NOMO-1 (cell line): ENCODE data around the gene MRPL27.
"Not testable (repeated sequence)": the region's sequence is repeated elsewhere in the genome, so short reads cannot be mapped to it uniquely, and the experiment has no call there.

Source experiments
- DNase-seq, 2 experiments: peaks; one replicate each; lab custom pipeline; 2025; ENCODE audit not compliant: unreplicated experiment in 2 of 2; lab: John Stamatoyannopoulos, UW

MRPL27 gene

DNA sequence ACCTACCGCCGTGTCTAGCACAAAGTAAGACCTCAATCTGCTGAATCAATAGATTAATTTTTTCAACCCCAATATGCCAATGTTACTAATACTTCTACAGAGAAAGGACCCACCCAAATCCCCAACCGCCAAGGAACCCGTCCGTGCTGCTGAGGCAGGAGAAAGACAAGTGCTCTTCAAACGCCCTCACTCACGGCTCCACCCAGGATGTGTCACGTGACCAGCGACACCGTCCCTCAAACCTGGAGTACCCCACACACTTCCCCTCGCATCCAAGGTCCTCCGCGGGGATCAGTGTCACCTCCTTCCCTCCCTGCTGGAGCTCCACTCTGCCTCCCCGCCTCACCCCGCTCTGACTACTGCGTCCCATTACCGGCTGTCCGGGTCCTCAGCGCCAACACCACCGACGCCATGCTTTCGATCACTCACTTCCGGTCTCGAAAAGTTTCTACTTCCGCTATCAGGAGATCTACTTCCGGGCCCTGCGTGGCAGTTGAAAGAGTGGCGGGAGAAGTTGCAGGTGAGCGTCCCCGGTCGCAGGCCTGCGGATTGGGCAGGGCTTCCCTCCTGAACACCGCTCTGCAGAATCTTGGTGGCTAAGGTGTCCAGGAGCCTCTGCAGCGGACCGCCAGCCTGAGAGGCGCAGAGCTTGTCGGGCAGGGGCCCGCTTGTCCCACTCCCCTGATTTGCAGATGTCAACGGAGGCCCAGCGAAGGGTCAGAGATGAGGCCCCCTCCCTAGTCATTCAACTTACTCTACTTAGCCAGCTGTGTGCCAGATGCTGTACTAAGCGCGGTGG, at the start of gene MRPL27, which contains the start of gene EME1:
MRPL27 (minus strand) TSS at position 427 of the 799 bp plus-strand sequence; CDS start at position 413, 14 bp downstream.
EME1 (plus strand) TSS at position 472 of the 799 bp plus-strand sequence. CDS start 1,980 bp downstream, outside the sequence.
- DNase-seq, result peak; percentile 89 to 94

DNA sequence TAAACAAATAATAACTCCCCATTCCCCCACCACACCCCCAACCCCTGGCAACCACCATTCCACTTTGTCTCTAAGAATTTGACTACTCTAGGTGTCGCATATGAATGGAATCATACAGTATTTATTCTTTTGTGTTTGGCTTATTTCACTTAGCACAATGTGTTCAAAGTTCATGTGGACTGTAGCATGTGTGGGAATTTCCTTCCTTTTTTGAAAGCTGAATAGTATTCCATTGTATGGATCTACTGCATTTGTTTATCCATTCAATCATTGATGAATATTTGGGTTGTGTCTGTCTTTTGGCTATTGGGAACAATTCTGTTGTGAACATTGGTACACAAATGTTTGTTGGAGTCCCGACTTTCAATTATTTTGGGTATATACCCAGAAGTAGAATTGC, 49.8 kb upstream of the MRPL27 start:
- DNase-seq, result no peak

DNA sequence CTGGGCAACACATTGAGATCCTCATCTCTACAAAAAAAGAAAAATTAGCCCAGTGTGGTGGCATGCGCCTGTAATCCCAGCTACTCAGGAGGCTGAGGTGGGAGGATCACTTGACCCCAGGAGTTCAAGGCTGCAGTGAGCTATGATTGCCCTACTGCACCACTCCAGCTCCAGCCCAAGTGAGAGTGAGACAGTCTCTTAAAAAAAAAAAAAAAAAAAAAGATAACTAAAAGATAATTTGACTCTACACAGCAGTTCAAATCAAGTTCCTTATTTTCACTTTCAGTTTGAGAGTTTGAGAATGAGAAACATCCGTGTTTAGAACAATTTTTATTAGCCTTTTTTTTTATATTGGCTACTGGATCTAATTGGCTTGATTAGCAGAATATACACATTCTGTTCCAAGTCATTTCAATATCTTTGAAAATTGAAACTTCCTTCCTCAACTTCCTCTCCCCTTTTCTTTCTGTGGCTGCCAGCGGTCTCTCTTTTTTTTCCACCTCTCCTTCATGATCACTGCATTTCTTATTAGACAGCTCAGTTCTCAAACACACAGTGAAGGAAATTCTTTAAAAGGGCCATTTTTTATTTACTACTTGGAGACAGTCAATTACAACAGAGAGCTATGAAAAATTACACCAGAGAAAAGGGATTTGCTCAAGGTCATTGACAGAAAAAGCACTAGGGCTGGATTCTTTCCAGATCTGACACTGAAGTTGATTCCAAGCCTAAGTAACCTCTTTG, 48.5 kb upstream of the MRPL27 start:
- peak; percentile 4 to 70 for DNase-seq

DNA sequence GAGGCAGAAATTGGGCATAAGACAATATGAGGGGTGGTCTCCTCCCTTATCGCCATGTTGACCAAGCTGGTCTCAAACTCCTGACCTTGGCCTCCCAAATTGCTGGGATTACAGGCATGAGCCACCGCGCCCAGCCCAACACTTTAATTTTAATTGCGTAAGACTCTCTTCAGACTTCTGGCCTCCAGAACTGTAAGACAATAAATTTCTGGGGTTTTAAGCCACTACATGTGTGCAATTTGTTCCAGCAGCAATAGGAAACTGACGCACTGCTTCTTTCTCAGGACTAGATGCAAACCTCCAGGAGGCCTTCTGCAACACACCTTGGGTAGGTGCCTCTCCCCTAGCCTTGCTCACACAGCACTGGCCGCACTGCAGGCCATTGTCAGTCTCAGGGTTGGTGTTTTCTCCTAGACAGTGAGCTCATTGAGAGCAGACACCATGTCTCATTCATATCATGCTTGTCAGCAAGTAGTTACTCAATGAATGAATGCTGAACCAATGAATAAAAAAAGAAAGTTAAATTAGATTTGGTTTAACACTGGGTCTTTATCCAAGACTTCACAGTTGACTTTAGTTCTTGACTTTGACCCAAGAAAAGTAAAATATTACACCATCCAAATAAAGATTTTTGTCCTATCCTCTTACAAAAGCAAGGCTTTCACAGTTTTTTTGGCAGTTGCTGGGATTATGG, 47.6 kb upstream of the MRPL27 start:
- DNase-seq, result peak; percentile 50 to 77

DNA sequence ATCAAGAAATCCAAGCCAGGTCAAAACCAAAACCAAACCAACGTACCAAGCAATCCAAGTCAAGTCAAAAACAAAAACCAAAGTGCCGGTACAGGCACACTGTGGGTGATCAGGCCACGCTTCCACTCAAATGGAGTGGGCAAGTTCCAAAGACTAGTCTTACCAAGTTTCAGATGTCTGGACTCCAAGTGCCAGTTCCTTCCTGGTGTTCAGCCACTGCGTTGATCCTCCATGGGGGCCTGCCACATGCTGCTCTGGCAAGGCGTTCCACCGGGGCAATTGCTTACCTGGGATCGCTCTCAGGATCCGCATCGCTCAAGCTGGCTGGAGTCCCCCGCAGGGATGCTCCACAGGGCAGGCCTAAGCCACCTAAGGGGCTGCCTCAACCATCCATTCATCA, 46.6 kb upstream of the MRPL27 start:
- DNase-seq, result not testable (repeated sequence)

DNA sequence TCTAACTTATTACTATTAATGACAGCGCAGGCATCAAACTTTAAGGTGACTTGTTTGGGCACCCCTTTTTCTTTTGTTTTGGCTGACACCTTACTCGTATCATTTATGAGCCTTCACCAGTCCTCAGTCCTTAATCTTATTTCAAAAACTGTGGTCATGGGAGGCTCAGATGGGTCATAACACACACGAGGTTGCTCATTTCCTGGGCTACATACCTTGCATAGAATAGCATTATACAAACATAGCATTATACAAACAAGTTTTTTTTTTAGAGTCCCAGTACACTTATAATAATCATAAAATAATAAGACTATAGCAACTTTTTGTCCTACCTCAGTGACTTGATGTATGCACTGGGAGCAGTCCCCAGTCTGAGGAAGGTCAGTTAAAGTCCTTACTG, 41.8 kb upstream of the MRPL27 start:
- no peak for DNase-seq

DNA sequence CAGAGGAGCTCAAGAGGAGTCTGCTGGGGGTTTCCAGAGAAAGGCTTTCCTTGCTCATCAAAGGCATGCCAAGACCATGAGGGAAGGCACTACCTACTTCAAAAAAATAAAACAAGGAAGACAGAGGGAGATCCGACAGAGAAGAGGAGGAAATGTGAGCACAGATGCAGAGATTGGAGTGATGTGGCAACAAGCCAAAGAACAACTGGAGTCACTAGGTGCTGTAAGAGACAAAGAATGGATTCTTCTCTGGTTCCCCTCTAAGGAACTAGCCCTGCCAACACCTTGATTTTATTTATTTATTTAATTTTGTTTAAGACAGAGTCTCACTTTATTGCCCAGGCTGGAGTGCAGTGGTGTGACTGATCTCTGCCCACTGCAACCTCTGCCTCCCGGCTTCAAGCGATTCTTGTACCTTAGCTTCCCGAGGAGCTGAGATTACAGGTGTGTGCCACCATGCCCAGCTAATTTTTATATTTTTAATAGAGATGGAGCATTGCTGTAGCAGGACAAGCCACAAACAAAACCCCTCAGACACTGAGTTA, 39.3 kb upstream of the MRPL27 start:
- no peak for DNase-seq

DNA sequence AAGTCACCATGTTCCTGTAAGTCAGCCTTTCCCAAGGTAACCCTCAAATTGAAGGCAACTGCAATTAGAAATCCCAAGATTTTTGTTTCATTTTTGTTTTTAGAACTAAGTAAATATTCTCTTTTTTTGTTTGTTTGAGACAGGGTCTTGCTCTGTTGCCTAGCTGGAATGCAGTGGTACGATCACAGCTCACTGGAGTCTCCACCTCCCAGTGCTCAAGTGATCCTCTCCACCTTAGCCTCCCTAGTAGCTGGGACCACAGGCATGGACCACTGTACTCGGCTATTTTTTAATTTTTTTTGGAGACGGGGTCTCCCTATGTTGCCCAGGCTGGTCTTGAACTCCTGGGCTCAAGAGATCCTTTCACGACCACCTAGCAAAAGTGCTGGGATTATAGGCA, 34.9 kb upstream of the MRPL27 start:
- no peak for DNase-seq

DNA sequence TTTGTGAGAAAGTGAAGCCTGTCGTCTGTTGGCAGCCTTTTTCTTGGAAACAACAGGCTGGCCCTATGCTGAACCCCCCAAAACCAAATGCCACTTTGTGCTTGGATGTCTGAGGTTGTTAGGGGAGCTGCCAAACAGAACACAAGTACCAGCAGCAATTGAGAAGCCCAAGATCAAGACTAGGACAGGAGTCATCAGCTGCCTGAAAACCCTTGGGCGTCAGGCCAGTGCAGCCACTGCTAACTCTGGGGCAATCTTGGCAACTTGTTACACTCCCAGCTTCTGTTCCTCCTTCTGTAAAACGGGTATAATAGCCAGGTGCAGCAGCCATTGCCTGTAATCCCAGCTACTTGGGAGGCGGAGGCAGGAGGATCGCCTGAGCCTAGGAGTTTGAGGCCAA, 33.6 kb upstream of the MRPL27 start:
- no peak for DNase-seq

DNA sequence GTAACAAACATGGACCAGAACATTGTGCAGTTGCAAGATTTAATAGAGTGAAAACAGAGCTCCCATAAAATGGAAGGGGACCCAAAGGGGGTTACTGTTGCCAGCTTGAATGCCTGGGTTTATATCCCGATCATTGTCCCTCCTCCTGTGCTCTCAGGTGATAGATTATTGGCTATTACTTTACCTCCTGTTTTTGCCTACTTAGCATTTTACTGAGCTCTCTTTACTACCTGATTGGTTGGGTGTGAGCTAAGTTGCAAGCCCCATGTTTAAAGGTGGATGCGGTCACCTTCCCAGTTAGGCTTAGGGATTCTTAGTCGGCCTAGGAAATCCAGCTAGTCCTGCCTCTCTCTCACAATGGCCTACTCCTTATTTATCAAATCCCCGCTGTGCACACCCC, 32.4 kb upstream of the MRPL27 start:
- not testable (repeated sequence) for DNase-seq

DNA sequence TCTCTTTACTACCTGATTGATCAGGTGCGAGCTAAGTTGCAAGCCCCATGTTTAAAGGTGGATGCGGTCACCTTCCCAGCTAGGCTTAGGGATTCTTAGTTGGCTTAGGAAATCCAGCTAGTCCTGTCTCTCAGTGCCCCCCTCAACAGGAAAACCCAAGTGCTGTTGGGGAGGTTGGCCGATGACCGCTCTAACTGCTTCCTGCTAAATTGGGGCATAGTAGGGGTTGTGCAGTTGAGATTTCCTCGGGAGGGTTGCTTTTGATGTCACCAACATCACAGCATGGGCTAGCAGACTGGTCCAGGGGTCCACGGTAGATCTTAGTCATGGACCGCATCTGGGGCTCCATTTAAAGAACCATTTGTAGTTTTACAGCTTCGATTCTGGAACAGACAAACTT, 26.6 kb upstream of the MRPL27 start:
- DNase-seq, result not testable (repeated sequence)

DNA sequence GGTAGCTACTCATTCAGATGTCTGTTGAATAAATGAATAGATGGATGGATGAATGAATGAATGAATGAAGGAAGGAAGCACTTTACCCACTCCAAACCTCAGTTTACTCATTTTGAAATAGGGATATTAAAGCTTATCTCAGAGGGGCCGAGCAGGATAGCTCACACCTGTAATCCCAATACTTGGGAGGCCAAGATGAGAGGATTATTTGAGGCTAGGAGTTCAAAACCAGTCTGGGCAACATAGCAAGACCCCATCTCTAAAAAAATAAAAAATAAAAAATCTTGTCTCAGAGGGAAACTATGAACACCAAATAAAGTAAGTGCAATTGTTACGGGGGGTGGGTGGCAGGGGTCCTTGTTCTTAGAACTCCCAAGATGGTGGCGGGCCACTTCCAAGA, 25.7 kb upstream of the MRPL27 start:
- not testable (repeated sequence) for DNase-seq

DNA sequence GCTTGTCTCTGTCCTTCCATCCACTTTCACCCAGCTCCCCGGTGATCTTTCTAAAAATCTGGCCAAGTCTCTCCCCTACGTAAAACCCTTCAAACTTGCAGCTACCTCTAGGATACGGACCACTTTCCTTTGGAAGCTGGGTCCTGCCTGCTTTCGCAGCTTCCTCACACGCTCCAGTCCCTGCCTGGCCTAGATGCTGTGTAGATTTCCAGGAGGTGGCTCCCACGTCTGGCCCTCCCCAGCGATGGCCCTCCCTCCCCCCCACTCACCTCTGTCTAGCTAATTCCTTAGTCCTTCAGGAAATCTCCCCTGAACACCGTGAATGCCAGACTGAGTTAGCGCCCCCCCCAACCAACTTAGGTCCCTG, 24.9 kb upstream of the MRPL27 start:
- DNase-seq, result no peak

DNA sequence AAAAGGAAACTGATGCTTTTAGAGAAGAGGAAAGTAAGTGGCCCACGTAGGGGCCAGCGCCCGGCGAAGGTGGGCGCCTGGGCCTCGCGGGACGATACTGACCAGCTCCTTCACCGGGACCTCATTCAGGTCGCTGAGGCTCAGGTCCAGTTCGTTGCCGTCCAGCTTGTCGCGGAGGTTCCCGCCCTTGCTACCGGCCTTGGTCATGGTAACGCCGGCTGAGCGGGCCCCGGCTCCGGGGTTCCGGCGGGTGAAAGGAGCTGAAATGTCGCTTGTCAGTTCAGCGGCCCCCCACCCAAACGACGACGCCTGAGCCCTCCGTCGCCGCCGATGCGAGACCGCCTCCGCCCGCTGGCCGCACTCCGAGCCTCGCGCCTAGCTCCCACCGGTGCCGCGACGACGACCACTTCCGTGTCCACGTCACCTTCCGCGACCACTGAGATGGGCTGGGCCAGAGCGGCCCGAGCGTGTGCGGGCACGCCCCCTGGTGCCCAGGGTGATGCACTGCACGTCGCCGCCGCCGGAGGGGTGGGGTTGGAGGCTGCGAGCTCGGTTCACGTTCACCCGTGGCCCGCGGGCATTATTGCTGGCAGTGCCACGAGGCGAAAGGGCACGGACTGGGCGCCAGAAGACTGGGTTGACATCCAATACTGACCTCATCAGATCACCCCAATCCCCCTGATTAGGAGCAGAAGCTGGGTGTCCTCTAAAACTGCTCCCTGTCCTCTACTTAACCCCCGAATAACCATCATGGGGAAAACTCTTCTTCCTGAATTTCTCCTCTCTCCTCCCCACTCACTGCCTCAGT, 24.3 kb upstream of the MRPL27 start, which contains the start of gene LRRC59:
LRRC59 (minus strand) TSS at position 413 of the 808 bp plus-strand sequence; CDS start at position 207, 206 bp downstream.
- peak; percentile 75 to 85 for DNase-seq

DNA sequence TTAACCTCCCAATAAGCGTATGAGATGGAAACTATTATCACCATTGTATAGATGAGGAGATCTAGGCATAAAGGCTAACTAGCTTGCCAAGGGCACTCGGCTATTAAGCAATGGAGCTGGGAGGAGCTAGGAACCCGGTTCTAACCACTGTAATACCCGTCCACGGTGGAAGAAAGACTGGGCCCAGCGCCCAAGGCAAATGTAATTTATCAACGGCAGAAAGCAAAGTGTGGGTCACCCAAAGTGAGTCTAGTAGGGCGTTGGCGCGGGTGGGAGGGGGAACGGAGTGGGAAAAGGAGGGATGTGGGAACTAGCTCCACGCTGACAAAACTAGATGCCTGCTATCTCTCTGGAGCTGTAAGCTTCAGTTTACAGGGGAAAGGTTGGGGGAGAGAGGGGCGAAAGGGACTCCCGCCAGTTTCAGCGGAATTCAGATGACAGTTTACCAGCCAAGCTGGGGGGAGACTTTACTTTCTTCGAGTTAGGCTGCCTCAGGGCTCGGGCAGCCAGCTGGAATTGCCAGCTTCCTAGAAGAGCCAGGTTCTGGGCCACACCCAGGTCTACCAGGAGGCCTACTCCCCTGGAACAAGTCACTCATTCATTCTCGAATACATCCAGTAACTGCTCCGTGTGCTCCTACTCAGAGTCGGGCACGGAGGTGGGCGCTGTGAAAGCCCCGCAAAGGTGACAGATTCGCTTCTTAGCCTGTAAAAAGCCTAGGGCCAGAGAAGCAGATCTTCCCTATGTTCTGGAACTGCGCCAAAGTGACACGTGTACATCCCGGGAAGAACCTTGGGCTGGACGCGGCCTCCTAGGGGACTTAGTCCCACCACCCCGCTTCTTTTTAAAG, 23.5 kb upstream of the MRPL27 start:
- peak; percentile 4 to 38 for DNase-seq

DNA sequence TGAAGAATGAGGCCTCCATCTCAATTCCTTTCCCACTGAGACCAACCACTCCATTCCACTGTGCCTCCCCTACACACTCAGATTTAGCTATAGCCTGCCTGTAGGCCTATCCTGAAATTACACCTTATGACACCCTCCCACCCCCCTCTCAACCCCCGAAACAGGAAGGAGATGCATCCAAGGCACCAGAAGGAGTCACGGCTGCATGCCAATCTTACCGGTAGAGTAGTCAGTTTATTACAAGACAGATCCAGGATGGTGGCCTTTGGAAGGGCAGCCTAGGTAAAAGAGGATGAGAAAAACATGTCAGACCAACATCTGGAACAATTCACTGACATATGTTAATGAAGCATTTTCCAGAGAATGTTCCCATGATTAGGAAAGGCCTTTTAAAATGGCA, 21.7 kb upstream of the MRPL27 start:
- DNase-seq, result no peak

DNA sequence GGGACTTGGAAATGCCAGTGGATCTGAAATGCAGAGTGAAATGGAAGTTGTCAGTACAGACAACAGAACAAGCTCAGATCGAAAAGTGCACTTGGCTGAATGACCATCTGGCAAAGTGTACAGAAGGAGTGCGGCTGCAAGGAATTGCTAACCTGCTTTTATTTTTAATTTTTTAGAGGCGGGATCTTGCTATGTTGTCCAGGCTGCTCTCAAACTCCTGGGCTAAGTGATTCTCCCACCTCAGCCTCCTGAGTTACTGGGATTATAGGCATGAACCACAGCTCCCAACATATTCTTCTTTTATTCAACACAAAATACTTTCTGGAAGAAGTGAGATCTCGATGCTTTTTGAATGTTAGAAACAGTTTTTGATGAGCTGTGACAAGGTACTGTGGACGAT, 20.7 kb upstream of the MRPL27 start:
- no peak for DNase-seq

DNA sequence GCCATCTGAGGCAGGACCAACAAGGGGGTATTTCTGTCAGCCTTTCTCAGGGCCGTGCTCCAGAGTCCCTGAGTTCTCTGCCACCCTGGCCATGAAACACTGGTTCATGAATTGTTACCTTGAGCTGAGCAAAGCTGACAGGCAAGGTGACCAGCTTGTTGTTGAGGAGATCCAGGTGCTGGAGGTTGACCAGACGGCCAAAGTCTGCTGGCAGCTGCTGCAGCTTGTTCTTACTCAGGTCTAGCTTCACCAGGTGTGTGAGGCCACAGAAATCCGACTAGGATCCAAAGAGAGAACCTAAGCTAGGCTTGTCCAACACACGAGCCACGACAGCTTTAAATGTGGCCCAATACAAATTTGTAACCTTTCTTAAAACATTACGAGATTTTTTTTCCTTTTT, 19.6 kb upstream of the MRPL27 start:
- no peak for DNase-seq

DNA sequence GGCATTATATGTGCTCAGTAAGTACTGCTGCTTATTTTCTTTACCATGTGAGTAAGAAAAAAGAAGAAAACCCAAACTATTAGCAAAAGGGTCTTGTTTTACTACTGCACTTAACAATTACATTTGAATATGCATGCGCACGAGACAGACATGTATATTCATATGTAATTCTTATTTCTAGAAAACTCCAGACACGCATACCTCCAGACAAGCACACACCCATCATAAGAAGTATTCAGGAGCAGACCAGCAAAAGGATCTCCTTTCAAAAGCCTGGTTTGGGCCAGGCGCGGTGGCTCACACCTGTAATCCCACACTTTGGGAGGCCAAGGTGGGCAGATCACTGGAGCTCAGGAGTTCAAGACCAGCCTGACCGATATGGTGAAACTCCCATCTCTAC, 16.6 kb upstream of the MRPL27 start:
- DNase-seq, result no peak
